ENCODE measurements around the gene TM9SF3.
A peak's percentile ranks its signal among the peaks of the same experiment; 100 is the strongest.

TM9SF3 gene

GRCh38 chr10:96513698-96514561 is 72.9 kb downstream of the TM9SF3 start, which contains the start of gene TLL2:
Gene TLL2 (minus strand): TSS chr10:96513926. CDS start chr10:96513685, 241 bp downstream.
- DNase-seq (ENCODE audit: extremely low spot score, insufficient read length, low read depth) (peak; percentile 68), FAIRE-seq (peak; percentile 73)

GRCh38 chr10:96513305-96513697 is 73.5 kb downstream of the TM9SF3 start:
- no peak for FAIRE-seq
- no peak for DNase-seq (ENCODE audit: extremely low spot score, insufficient read length, low read depth)

- FAIRE-seq (no peak), DNase-seq (ENCODE audit: extremely low spot score, insufficient read length, low read depth) (no peak)
Measured at GRCh38 chr10:96512524-96513304, 74.1 kb downstream of the TM9SF3 start.

GRCh38 chr10:96511044-96511945 is 75.5 kb downstream of the TM9SF3 start:
- DNase-seq (ENCODE audit: extremely low spot score, insufficient read length, low read depth): no peak
- peak; percentile 83 for FAIRE-seq

DNA sequence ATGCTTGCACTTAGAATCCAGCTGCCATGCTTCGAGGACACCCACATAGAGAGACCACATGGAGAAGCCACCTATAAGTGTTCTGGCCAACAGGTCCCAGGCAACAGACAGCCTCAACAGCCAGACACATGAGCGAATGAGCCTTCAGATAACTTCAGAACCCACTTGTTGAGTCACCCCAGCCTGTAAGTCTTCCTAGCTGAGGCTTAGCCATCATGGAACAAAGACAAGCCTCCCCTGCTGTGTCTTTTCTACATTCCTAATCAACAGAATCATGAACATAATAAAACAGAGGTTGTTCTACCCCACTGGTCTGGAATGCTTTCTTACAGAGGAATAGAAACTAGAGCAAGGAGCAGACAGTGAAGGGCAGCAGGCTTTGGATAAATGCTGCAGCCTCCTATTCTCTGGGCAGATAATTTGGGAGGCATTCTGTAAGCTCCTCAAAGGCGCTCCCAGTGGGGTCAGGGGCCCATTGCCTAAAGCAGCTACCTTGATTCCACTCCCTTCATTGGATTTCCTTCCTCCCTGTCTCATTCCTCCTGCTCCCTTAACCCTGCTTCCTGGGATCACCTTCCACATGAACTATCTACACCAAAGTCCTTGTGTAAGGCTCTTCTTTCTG is 77.7 kb downstream of the TM9SF3 start:
- no peak for DNase-seq (ENCODE audit: extremely low spot score, insufficient read length, low read depth)
- FAIRE-seq: no peak

DNA sequence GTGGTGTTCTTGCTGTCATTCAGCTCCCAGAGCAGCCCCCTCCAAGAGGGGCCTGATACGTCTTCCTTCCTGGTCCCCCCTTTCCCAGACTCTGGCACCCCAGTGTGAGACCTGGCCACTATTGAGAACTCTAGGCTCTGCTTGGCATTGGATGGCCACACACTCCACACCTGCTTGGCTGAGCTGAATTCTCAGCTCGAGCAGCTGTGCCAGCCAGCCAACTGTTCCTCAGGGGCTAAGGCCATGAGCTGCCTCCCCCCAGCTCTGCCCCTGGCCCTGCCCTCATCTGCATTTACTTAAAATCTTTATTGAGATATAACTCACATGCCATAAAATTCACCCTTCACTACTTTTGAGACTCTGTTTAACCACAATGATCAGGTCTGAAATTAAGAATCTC is 79.8 kb downstream of the TM9SF3 start:
- no peak for DNase-seq (ENCODE audit: extremely low spot score, insufficient read length, low read depth)
- no peak for FAIRE-seq

- no peak for FAIRE-seq
- DNase-seq (ENCODE audit: extremely low spot score, insufficient read length, low read depth): no peak
Measured at GRCh38 chr10:96505150-96506136, 81.4 kb downstream of the TM9SF3 start.

DNA sequence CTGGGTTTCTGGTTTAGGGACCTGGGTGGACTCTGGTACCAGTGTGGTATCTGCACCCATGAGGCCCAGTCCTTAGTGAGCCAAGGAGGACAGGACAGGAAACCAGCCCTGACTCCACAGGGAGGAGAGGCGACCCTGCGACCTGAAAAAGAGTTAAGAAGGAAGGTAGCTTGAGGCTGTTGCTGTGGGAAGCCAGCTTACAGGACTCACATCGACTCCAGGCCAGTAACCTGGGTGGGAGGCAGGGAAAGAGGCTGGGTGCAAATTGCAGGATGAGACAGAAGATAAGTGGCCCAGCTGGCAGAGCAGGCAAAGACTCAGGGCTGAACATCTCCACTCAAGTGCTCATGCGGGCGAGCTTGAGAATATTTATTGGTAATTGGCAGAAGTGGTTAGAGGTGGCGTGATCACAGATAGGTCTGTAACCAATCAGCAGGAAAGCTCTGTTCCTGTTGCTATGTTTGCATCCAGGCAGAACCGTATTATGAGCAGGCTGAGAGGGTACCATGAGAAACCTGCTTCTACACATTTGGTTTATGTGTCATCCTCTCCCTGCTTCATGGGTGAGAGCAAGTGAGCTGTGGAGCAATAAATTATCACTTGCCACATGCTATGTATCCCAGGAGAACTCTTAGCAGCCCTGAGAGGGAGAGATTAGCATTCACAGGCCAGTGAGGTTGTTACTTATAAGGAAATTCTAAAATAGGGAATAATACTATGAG is 84.1 kb downstream of the TM9SF3 start:
- FAIRE-seq (no peak), DNase-seq (ENCODE audit: extremely low spot score, insufficient read length, low read depth) (no peak)

- FAIRE-seq (no peak), DNase-seq (ENCODE audit: extremely low spot score, insufficient read length, low read depth) (no peak)
Measured at GRCh38 chr10:96501985-96502384, 84.8 kb downstream of the TM9SF3 start.

DNA sequence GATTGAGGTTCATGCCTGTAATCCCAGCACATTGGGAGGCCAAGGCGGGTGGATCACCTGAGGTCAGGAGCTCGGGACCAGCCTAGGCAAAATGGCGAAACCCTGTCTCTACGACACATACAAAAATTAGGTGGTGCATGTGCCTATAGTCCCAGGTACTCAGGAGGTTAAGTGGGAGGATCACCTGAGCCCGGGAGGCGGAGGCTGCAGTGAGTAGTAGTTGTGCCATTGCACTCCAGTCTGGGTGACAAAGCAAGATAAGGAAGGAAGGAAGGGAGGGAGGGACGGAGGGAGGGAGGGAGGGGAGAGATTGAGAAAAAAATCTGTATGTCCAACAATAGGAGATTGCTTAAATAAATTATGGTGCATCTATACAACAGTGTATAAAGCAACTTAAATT is 86.3 kb downstream of the TM9SF3 start:
- DNase-seq (ENCODE audit: extremely low spot score, insufficient read length, low read depth) (no peak), FAIRE-seq (no peak)

DNA sequence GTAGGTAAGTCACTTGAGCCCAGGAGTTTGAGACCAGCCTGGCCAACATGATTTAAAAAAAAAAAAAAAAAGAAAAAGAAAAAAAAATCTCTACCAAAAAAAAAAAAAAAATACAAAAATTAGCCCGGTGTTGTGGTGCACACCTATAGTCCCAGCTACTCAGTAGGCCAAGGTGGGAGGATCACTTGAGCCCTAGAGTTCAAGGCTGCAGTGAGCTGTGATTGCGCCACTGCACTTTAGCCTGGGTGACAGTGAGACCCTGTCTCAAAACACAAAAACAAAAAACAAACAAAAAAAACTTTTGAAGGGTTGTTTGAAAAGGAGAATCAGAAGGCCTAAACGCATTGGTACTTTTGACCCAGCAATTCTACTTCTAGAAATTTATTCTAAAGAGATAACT is 86.8 kb downstream of the TM9SF3 start:
- FAIRE-seq: no peak
- no peak for DNase-seq (ENCODE audit: extremely low spot score, insufficient read length, low read depth)

- DNase-seq (ENCODE audit: extremely low spot score, insufficient read length, low read depth) (no peak), FAIRE-seq (no peak)
Measured at GRCh38 chr10:96497391-96497790, 89.4 kb downstream of the TM9SF3 start.

GRCh38 chr10:96496281-96496925 is 90.4 kb downstream of the TM9SF3 start:
- DNase-seq (ENCODE audit: extremely low spot score, insufficient read length, low read depth): no peak
- no peak for FAIRE-seq

GRCh38 chr10:96495544-96495943 is 91.3 kb downstream of the TM9SF3 start:
- FAIRE-seq: no peak
- DNase-seq (ENCODE audit: extremely low spot score, insufficient read length, low read depth): no peak

GRCh38 chr10:96494694-96495093 is 92.1 kb downstream of the TM9SF3 start:
- no peak for DNase-seq (ENCODE audit: extremely low spot score, insufficient read length, low read depth)
- no peak for FAIRE-seq

- FAIRE-seq (no peak), DNase-seq (ENCODE audit: extremely low spot score, insufficient read length, low read depth) (no peak)
Measured at GRCh38 chr10:96493871-96494525, 92.8 kb downstream of the TM9SF3 start.

DNA sequence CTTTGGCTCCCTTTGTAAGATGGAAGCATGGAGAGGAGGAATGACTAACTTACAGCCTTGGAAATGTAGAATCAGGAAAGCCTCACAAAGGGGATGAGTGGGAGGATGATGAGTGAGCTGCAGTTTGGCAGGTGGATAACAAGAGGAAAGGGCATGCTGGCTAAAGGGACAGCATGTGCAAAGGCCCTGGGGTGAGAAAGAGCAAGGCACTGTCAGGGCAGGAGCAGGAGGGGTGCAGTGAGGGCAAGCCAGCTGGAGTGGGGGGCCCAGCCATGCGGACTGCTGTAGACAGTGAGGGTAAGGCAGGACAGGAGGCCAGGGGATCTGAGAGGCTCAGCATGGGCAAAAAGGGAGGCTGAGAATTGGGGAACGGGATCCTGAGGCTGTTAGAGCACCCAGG is 93.6 kb downstream of the TM9SF3 start:
- no peak for FAIRE-seq
- DNase-seq (ENCODE audit: extremely low spot score, insufficient read length, low read depth): no peak

All from GM18507 (cell line).